Natural killer cell (primary cell): ENCODE data around the gene SELL. TPM values are rescaled to one million over a fixed set of nuclear protein-coding genes. Genes with fewer than 3 reads are reported as not detected.

Experiments
- ATAC-seq, 3 donors: fragments of 150-1000 bp in 2 of 3; fragments of 200-7000 bp in 1 of 3; cut with Tn5 transposase; 1 replicate in 1 of 3; 2 replicates in 2 of 3; pipeline ENCODE4 v1.10.0; 2021; ENCODE audit warnings: mild to moderate bottlenecking in 2 of 3, moderate library complexity in 2 of 3
- DNase-seq, 2 donors: peaks; one replicate each; pipeline versions ENCODE4 v3.0.0 to v3.0.0-alpha.2; 2013 to 2021; ENCODE audit warnings: mixed read lengths in 1 of 2
- H3K27ac ChIP-seq: one replicate; pipeline ENCODE4 v1.5.1; 2013; ENCODE audit warnings: mild to moderate bottlenecking, low read length
- H3K27me3 ChIP-seq: one replicate; pipeline ENCODE4 v1.6.1; 2013; ENCODE audit warnings: low read length; ENCODE audit not compliant: control insufficient read depth, insufficient read depth
- H3K36me3 ChIP-seq: one replicate; pipeline ENCODE4 v1.6.1; 2013; ENCODE audit warnings: low read length; ENCODE audit not compliant: control insufficient read depth, insufficient read depth
- H3K4me1 ChIP-seq: one replicate; pipeline ENCODE4 v1.6.1; 2013; ENCODE audit warnings: low read length; ENCODE audit not compliant: control insufficient read depth, insufficient read depth
- H3K4me3 ChIP-seq: one replicate; pipeline ENCODE4 v1.5.1; 2013; ENCODE audit warnings: low read length
- H3K9me3 ChIP-seq: one replicate; pipeline ENCODE4 v1.6.1; 2013; ENCODE audit warnings: low read length; ENCODE audit not compliant: control insufficient read depth, insufficient read depth
- H3K27ac Mint-ChIP-seq, 2 donors: one replicate each; pipeline ENCODE4 v1.8.0; 2022; ENCODE audit warnings: mild to moderate bottlenecking in 2 of 2, mixed read lengths in 2 of 2, moderate library complexity in 1 of 2
- H3K27me3 Mint-ChIP-seq, 2 donors: one replicate each; pipeline ENCODE4 v1.8.0; 2022; ENCODE audit warnings: low read depth in 2 of 2, mixed read lengths in 2 of 2
- H3K36me3 Mint-ChIP-seq: one replicate; pipeline ENCODE4 v1.8.0; 2022; ENCODE audit warnings: mixed read lengths
- H3K4me1 Mint-ChIP-seq, 2 donors: one replicate each; pipeline ENCODE4 v1.8.0; 2022; ENCODE audit warnings: mixed read lengths in 2 of 2
- H3K4me3 Mint-ChIP-seq: one replicate; pipeline ENCODE4 v1.8.0; 2022; ENCODE audit warnings: mild to moderate bottlenecking, moderate library complexity, mixed read lengths
- H3K9me3 Mint-ChIP-seq, 2 donors: one replicate each; pipeline ENCODE4 v1.8.0; 2022; ENCODE audit warnings: mixed read lengths in 2 of 2
- CTCF ChIP-seq: fragments of 200-600 bp; IDR thresholded peaks from one replicate; pipeline ENCODE4 v1.8.0; 2022; ENCODE audit warnings: antibody characterized with exemption
- WGBS: methylation state at CpG from one replicate; pipeline ENCODE4 v1.1.7; 2013; ENCODE audit warnings: missing lambda C conversion rate; ENCODE audit not compliant: insufficient coverage; 5-methylcytosine and 5-hydroxymethylcytosine counted together
- intact Hi-C: fragments of 100-400 bp; cut with micrococcal nuclease; formaldehyde crosslinking; loops from one replicate; pipeline ENCODE4 v1.14.2; 2022
- total RNA-seq, 4 donors: library from RNA; stranded (reverse); fragments of 120-200 nt in 1 of 4; gene quantifications; one replicate each; pipeline versions ENCODE4 v1.2.3 to v1.2.4, GENCODE V29; 2013 to 2022

The SELL gene
- total RNA-seq, 3 donors from 2014 or later (not counting 1 experiment from before 2014, with no cell fraction given), result 149 to 190 (median 165) TPM

- H3K4me3 ChIP-seq, result no peak overlapping the region
- no peaks in the 10 kb centered on the region for H3K36me3 ChIP-seq
- no peaks in the 10 kb centered on the region for H3K4me1 ChIP-seq
- no peaks in the 10 kb centered on the region for H3K9me3 ChIP-seq
- TF ChIP-seq CTCF, result no peak
- no peak overlapping the region for H3K27ac Mint-ChIP-seq
- H3K36me3 Mint-ChIP-seq, result no peaks in the 10 kb centered on the region
- H3K27ac ChIP-seq, result no peak overlapping the region
- H3K4me3 Mint-ChIP-seq, result no peak overlapping the region
- H3K4me1 Mint-ChIP-seq, result no peaks in the 10 kb centered on the region
- H3K27me3 Mint-ChIP-seq, result peaks cover 11 to 13% of the 10 kb centered on the region in 2 donors
- intact Hi-C loops, result no loop called here
- ATAC-seq, result no peak
- no peaks in the 10 kb centered on the region for H3K27me3 ChIP-seq
- DNase-seq, result no peak
- H3K9me3 Mint-ChIP-seq, result no peaks in the 10 kb centered on the region
- 92% methylated on average over 1 of the region's 1 CpG for WGBS
These were observed 38.6 kb upstream of the SELL start for GRCh38 chr1:169750041-169750440.

- DNase-seq, result no peak
- Histone ChIP-seq H3K4me3 (no peak overlapping the region), H3K27me3 (no peaks in the 10 kb centered on the region), H3K4me1 (no peaks in the 10 kb centered on the region), H3K36me3 (no peaks in the 10 kb centered on the region), H3K27ac (no peak overlapping the region), H3K9me3 (no peaks in the 10 kb centered on the region)
- ATAC-seq, result no peak
- H3K27me3 Mint-ChIP-seq, result peaks cover 15% of the 10 kb centered on the region in 2 donors
- H3K4me3 Mint-ChIP-seq, result no peak overlapping the region
- no peak for TF ChIP-seq CTCF
- intact Hi-C loops, result no loop called here
- H3K36me3 Mint-ChIP-seq, result no peaks in the 10 kb centered on the region
- WGBS, result 89% methylated on average over 1 of the region's 2 CpGs
- H3K4me1 Mint-ChIP-seq, result no peaks in the 10 kb centered on the region
- no peak overlapping the region for H3K27ac Mint-ChIP-seq
- no peaks in the 10 kb centered on the region for H3K9me3 Mint-ChIP-seq
These were observed 35.1 kb upstream of the SELL start for GRCh38 chr1:169746550-169746949.

- TF ChIP-seq CTCF, result no peak
- no peak overlapping the region for H3K27ac ChIP-seq
These were observed 33.8 kb upstream of the SELL start for GRCh38 chr1:169745015-169745861.

More at GRCh38 chr1:169745015-169745861, 33.8 kb upstream of the SELL start:
- Mint-ChIP-seq H3K27me3 (peaks cover 14 to 26% of the 10 kb centered on the region in 2 donors), H3K27ac (no peak overlapping the region), H3K4me1 (no peaks in the 10 kb centered on the region), H3K36me3 (no peaks in the 10 kb centered on the region), H3K4me3 (no peak overlapping the region), H3K9me3 (no peaks in the 10 kb centered on the region)
- ATAC-seq, result no peak
- DNase-seq, result no peak
- H3K27me3 ChIP-seq, result no peaks in the 10 kb centered on the region
- WGBS, result 96% methylated on average over 5 of the region's 5 CpGs
- H3K36me3 ChIP-seq, result no peaks in the 10 kb centered on the region
- no peaks in the 10 kb centered on the region for H3K4me1 ChIP-seq
- intact Hi-C loops, result no loop called here
- no peaks in the 10 kb centered on the region for H3K9me3 ChIP-seq
- H3K4me3 ChIP-seq, result no peak overlapping the region
